Mesendoderm (in vitro differentiated cells): ENCODE data around the gene CNTROB.
A peak's percentile ranks its signal among the peaks of the same experiment; 100 is the strongest.

Source experiments
- DNase-seq: peaks from one replicate; pipeline ENCODE4 v3.0.0; 2013
- H2AK5ac ChIP-seq: 2 replicates; pipeline ENCODE4 v1.6.1; 2013; ENCODE audit warnings: low read length, inconsistent platforms
- H2BK120ac ChIP-seq: 2 replicates; pipeline ENCODE4 v1.6.1; 2013; ENCODE audit warnings: low read depth, mild to moderate bottlenecking, low read length, moderate library complexity, mixed read lengths
- H2BK15ac ChIP-seq: replicated peaks from 2 replicates; pipeline ENCODE4 v1.6.1; 2013; ENCODE audit warnings: low read depth, mild to moderate bottlenecking, moderate library complexity
- H2BK5ac ChIP-seq: 2 replicates; pipeline ENCODE4 v1.6.1; 2013; ENCODE audit warnings: low read length, inconsistent platforms
- H3K18ac ChIP-seq: 2 replicates; pipeline ENCODE4 v1.6.1; 2013; ENCODE audit warnings: mild to moderate bottlenecking, low read length, mixed read lengths
- H3K23ac ChIP-seq: one replicate; pipeline ENCODE4 v1.6.1; 2013; ENCODE audit warnings: low read length
- H3K27ac ChIP-seq: 2 replicates; pipeline ENCODE4 v1.5.1; 2013; ENCODE audit warnings: low read depth, mild to moderate bottlenecking, inconsistent platforms, low read length, moderate library complexity
- H3K27me3 ChIP-seq: 2 replicates; pipeline ENCODE4 v1.6.1; 2013; ENCODE audit warnings: low read length, control low read depth, mild to moderate bottlenecking, inconsistent platforms; ENCODE audit not compliant: insufficient read depth, poor library complexity
- H3K36me3 ChIP-seq: 2 replicates; pipeline ENCODE4 v1.6.1; 2013; ENCODE audit warnings: low read length, inconsistent platforms; ENCODE audit not compliant: control insufficient read depth, insufficient read depth
- H3K4ac ChIP-seq: one replicate; pipeline ENCODE4 v1.6.1; 2013; ENCODE audit warnings: low read depth, mild to moderate bottlenecking, low read length, moderate library complexity
- H3K4me1 ChIP-seq: 2 replicates; pipeline ENCODE4 v1.6.1; 2013; ENCODE audit warnings: low read depth, low read length, inconsistent platforms; ENCODE audit not compliant: control insufficient read depth
- H3K4me2 ChIP-seq: 2 replicates; pipeline ENCODE4 v1.6.1; 2013; ENCODE audit warnings: low read length
- H3K4me3 ChIP-seq: 2 replicates; pipeline ENCODE4 v1.5.1; 2013; ENCODE audit warnings: mild to moderate bottlenecking, low read length
- H3K56ac ChIP-seq: one replicate; pipeline ENCODE4 v1.6.1; 2013; ENCODE audit warnings: low read length
- H3K79me1 ChIP-seq: 2 replicates; pipeline ENCODE4 v1.6.1; 2013; ENCODE audit warnings: low read length, inconsistent platforms
- H3K79me2 ChIP-seq: 2 replicates; pipeline ENCODE4 v1.6.1; 2013; ENCODE audit warnings: mild to moderate bottlenecking, low read length; ENCODE audit not compliant: control insufficient read depth, insufficient read depth
- H3K9ac ChIP-seq: 2 replicates; pipeline ENCODE4 v1.6.1; 2013; ENCODE audit warnings: low read length, inconsistent platforms
- H4K5ac ChIP-seq: one replicate; pipeline ENCODE4 v1.6.1; 2013; ENCODE audit warnings: low read length
- H4K8ac ChIP-seq: one replicate; pipeline ENCODE4 v1.6.1; 2013; ENCODE audit warnings: low read depth, mild to moderate bottlenecking, control low read depth, low read length, moderate library complexity
- WGBS: extraction: QIAGEN DNeasy Blood & Tissue Kit; methylation state at CpG from one replicate; pipeline ENCODE4 v1.1.7; 2013; ENCODE audit warnings: low lambda C conversion rate, missing lambda C conversion rate; ENCODE audit not compliant: insufficient coverage; ENCODE audit errors: extremely low coverage; 5-methylcytosine and 5-hydroxymethylcytosine counted together

CNTROB gene

DNA sequence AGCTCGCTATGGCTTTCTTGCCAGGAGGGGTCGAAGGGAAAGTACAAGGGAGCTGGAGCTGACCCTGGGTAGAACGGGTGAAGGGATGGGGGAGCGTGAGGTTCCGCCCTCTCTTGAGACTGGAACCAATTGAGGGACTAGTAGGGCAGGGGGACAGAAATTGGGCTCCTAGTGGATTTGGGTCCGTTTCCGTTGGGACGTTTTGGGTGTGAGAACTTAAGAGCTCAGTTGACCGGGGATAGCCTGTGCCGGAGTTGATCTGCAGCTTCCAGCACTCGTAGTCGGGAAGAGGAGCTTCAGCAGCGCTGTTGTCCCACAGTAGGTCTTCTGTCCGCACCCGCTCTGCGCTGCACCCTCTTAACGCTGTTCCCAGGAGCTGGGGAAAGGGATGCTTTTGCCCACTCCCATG, 481 bp downstream of the CNTROB start:
- Histone ChIP-seq H3K27me3 (peaks cover 8% of the 10 kb centered on the region), H2BK120ac (no peak overlapping the region), H3K23ac (peak overlapping the region; percentile 97), H3K9ac (peak overlapping the region; percentile 98), H3K4ac (no peak overlapping the region), H3K36me3 (peaks cover 2% of the 10 kb centered on the region), H3K79me1 (peaks cover 9% of the 10 kb centered on the region), H3K18ac (no peak overlapping the region), H3K4me3 (peak overlapping the region; percentile 94), H3K27ac (no peak overlapping the region), H3K79me2 (peaks cover 2% of the 10 kb centered on the region), H3K56ac (peak overlapping the region; percentile 100), H3K4me2 (peak overlapping the region; percentile 96), H2AK5ac (no peak overlapping the region), H4K8ac (no peak overlapping the region), H2BK15ac (no peak overlapping the region), H2BK5ac (peak overlapping the region; percentile 81), H4K5ac (no peak overlapping the region), H3K4me1 (peaks cover 5% of the 10 kb centered on the region)
- DNase-seq = peak; percentile 58
- no CpG with 5 or more reads among the region's 17 CpGs for WGBS

DNA sequence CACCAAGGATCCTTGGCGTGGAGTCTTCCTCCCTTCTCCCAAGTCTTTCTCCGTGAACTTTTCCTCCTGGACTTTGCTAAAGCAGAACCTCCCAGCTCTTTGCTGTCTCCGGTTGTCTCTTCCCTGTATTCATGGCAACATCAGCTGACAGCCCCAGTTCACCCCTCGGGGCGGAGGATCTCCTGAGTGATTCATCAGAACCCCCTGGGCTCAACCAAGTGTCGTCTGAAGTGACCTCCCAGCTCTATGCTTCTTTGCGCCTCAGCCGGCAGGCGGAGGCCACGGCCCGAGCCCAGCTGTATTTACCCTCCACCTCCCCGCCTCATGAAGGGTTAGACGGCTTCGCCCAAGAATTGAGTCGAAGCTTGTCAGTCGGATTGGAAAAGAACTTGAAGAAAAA, 943 bp downstream of the CNTROB start:
- Histone ChIP-seq H3K4ac (no peak overlapping the region), H4K5ac (no peak overlapping the region), H3K36me3 (peaks cover 2% of the 10 kb centered on the region), H3K4me2 (peak overlapping the region; percentile 96), H2BK5ac (no peak overlapping the region), H2BK15ac (no peak overlapping the region), H4K8ac (no peak overlapping the region), H3K23ac (no peak overlapping the region), H3K27me3 (peaks cover 8% of the 10 kb centered on the region), H3K56ac (peak overlapping the region; percentile 100), H3K4me1 (peaks cover 5% of the 10 kb centered on the region), H3K27ac (no peak overlapping the region), H3K18ac (no peak overlapping the region), H2AK5ac (no peak overlapping the region), H3K79me2 (peaks cover 2% of the 10 kb centered on the region), H3K4me3 (peak overlapping the region; percentile 94), H3K9ac (peak overlapping the region; percentile 98), H2BK120ac (no peak overlapping the region), H3K79me1 (peaks cover 9% of the 10 kb centered on the region)
- DNase-seq = peak; percentile 82
- no CpG with 5 or more reads among the region's 16 CpGs for whole genome bisulfite sequencing

DNA sequence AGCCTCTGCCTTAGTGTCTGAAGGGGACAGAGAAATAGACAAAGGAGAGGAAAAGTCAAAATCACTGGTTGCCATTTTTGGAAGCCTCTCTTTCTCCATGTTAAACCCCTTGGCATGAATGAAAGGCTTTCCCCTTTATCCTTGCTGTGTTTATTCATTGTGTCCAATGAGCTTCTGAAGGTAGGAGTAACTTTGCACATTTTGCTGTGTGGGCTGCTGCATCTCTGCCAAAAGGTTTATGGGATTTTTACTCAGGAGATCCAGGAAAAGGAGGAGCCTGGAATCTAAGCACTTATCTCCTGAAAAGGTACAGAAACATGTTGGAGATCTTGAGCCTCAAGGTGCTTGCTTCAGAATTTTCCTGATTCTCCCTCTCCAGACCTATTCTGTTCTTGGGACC, 3.9 kb downstream of the CNTROB start:
- Histone ChIP-seq H2BK120ac (no peak overlapping the region), H2AK5ac (no peak overlapping the region), H3K18ac (no peak overlapping the region), H3K23ac (no peak overlapping the region), H2BK5ac (no peak overlapping the region), H4K5ac (no peak overlapping the region), H3K4ac (no peak overlapping the region), H3K56ac (no peak overlapping the region), H3K27ac (no peak overlapping the region), H3K4me1 (peaks cover 5% of the 10 kb centered on the region), H2BK15ac (no peak overlapping the region), H3K4me3 (no peak overlapping the region), H3K79me1 (peaks cover 9% of the 10 kb centered on the region), H3K27me3 (no peaks in the 10 kb centered on the region), H3K36me3 (peaks cover 7% of the 10 kb centered on the region), H3K4me2 (no peak overlapping the region), H3K9ac (no peak overlapping the region), H3K79me2 (peaks cover 2% of the 10 kb centered on the region), H4K8ac (no peak overlapping the region)
- DNase-seq = no peak

DNA sequence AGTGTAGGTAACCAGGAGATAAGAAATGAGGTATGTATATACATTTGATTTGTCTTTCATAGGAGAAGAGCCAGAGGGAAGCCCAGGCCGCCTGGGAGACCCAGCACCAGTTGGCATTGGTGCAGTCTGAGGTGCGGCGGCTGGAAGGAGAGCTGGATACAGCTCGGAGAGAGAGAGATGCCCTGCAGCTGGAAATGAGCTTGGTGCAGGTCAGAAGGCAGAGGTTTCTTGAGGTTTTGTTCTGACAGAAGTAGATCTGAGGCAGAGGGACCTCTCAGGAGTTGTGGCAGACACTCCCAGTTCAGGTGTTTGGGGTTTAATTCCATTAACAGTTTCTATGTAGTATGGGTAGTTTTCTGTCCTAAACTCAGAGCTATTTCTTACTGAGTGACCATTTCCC, 8.0 kb downstream of the CNTROB start:
- Histone ChIP-seq H3K27ac (no peak overlapping the region), H2BK15ac (no peak overlapping the region), H3K79me1 (no peaks in the 10 kb centered on the region), H3K9ac (no peak overlapping the region), H2BK5ac (no peak overlapping the region), H3K4me1 (no peaks in the 10 kb centered on the region), H3K4me2 (no peak overlapping the region), H3K4ac (no peak overlapping the region), H3K4me3 (no peak overlapping the region), H2AK5ac (no peak overlapping the region), H2BK120ac (no peak overlapping the region), H3K36me3 (peaks cover 16% of the 10 kb centered on the region), H3K56ac (no peak overlapping the region), H4K8ac (no peak overlapping the region), H3K27me3 (no peaks in the 10 kb centered on the region), H4K5ac (no peak overlapping the region), H3K79me2 (no peaks in the 10 kb centered on the region), H3K23ac (no peak overlapping the region), H3K18ac (no peak overlapping the region)
- whole genome bisulfite sequencing = no CpG with 5 or more reads among the region's 4 CpGs
- no peak for DNase-seq

DNA sequence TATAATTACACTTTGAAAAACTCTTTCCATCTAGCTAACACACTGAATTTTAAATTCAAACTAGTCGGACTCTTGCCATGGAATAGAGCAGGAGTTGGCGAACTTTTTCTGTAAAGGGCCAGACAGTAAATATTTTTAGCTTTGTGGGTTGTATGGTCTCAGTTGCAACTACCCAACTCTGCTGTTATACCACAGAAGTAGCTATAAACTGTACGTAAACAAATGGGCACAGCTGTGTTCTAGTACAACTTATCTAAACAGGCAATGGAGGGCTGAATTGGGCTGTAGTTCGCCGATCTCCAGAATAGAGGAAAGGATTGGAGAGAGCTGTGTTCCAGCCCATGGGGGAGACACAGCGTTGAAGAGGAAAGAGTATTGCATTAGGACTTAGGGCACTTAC, 8.7 kb downstream of the CNTROB start:
- H3K4me3 ChIP-seq = no peak overlapping the region
- WGBS = no CpG with 5 or more reads among the region's 6 CpGs
- peaks cover 16% of the 10 kb centered on the region for H3K36me3 ChIP-seq
- no peaks in the 10 kb centered on the region for H3K27me3 ChIP-seq
- H3K4ac ChIP-seq = no peak overlapping the region
- no peak overlapping the region for H2BK15ac ChIP-seq
- H4K8ac ChIP-seq = no peak overlapping the region
- H2AK5ac ChIP-seq = no peak overlapping the region
- no peak overlapping the region for H3K56ac ChIP-seq
- no peak overlapping the region for H2BK120ac ChIP-seq
- no peak overlapping the region for H3K18ac ChIP-seq
- H3K79me1 ChIP-seq = no peaks in the 10 kb centered on the region
- no peak overlapping the region for H3K23ac ChIP-seq
- DNase-seq = no peak
- H3K4me1 ChIP-seq = no peaks in the 10 kb centered on the region
- no peak overlapping the region for H3K9ac ChIP-seq
- H3K4me2 ChIP-seq = no peak overlapping the region
- no peak overlapping the region for H2BK5ac ChIP-seq
- no peak overlapping the region for H4K5ac ChIP-seq
- H3K79me2 ChIP-seq = no peaks in the 10 kb centered on the region
- no peak overlapping the region for H3K27ac ChIP-seq

DNA sequence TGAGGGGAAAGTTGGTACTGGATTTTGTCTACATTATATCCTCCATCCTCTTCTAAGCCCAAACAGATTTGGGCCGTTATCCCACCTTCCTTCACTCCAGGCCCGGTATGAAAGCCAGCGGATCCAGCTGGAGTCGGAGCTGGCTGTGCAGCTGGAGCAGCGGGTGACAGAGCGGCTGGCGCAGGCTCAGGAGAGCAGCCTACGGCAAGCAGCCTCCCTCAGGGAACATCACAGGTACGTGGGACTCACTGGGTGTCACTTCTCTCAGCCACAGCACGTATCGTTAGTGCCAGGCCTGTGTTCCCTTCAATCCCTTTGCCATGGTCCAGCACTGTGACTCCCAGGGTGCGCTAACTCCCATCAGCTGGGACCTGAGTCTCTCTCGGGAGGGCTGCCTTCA, 11.3 kb downstream of the CNTROB start:
- no peak overlapping the region for H3K9ac ChIP-seq
- H3K4ac ChIP-seq = no peak overlapping the region
- H3K4me2 ChIP-seq = no peak overlapping the region
- H2AK5ac ChIP-seq = no peak overlapping the region
- H3K18ac ChIP-seq = no peak overlapping the region
- H4K5ac ChIP-seq = no peak overlapping the region
- whole genome bisulfite sequencing = no CpG with 5 or more reads among the region's 13 CpGs
- no peaks in the 10 kb centered on the region for H3K79me2 ChIP-seq
- no peak overlapping the region for H3K27ac ChIP-seq
- no peak overlapping the region for H2BK5ac ChIP-seq
- H3K36me3 ChIP-seq = peaks cover 24% of the 10 kb centered on the region
- no peak overlapping the region for H3K56ac ChIP-seq
- no peaks in the 10 kb centered on the region for H3K4me1 ChIP-seq
- H2BK120ac ChIP-seq = no peak overlapping the region
- no peak for DNase-seq
- H3K4me3 ChIP-seq = no peak overlapping the region
- no peaks in the 10 kb centered on the region for H3K27me3 ChIP-seq
- H4K8ac ChIP-seq = no peak overlapping the region
- H2BK15ac ChIP-seq = no peak overlapping the region
- H3K79me1 ChIP-seq = no peaks in the 10 kb centered on the region
- no peak overlapping the region for H3K23ac ChIP-seq
